BE2C (cell line): ENCODE data around the gene TAAR8.
"Not testable (repeated sequence)": the region's sequence is repeated elsewhere in the genome, so short reads cannot be mapped to it uniquely, and the experiment has no call there.

Experiments used
- DNase-seq: peaks from one replicate; pipeline ENCODE4 v3.0.0-alpha.2; 2020
- H3K27me3 ChIP-seq: fragments of 250-450 bp; sonication (Bioruptor Pico); 2 replicates; pipeline ENCODE4 v1.5.1; 2020; ENCODE audit warnings: mild to moderate bottlenecking
- H3K36me3 ChIP-seq: fragments of 250-450 bp; sonication (Bioruptor Pico); 2 replicates; pipeline ENCODE4 v1.5.1; 2020; ENCODE audit warnings: mild to moderate bottlenecking
- H3K4me1 ChIP-seq: fragments of 250-450 bp; sonication (Bioruptor Pico); 2 replicates; pipeline ENCODE4 v1.5.1; 2020
- H3K4me3 ChIP-seq: 2 replicates; pipeline ENCODE4 v1.5.1; 2011; ENCODE audit warnings: low read depth, low read length
- H3K9me3 ChIP-seq: fragments of 250-450 bp; sonication (Bioruptor Pico); 2 replicates; pipeline ENCODE4 v1.5.1; 2020
- CTCF ChIP-seq: IDR thresholded peaks from 2 replicates; pipeline ENCODE4 v1.5.1; 2012; ENCODE audit warnings: mild to moderate bottlenecking, low read depth, low read length

Gene TAAR8

GRCh38 chr6:132592855-132593254 lies 40.4 kb downstream of the TAAR8 start:
- no peaks in the 10 kb centered on the region for H3K9me3 ChIP-seq
- no peak overlapping the region for H3K4me3 ChIP-seq
- DNase-seq = no peak
- TF ChIP-seq CTCF = no peak
- no peaks in the 10 kb centered on the region for H3K36me3 ChIP-seq
- peaks cover 4% of the 10 kb centered on the region; the same call in 1 of the 2 replicates for H3K27me3 ChIP-seq
- H3K4me1 ChIP-seq = no peaks in the 10 kb centered on the region

GRCh38 chr6:132596201-132596600 lies 43.7 kb downstream of the TAAR8 start:
- no peak for TF ChIP-seq CTCF
- Histone ChIP-seq H3K4me1 (no peaks in the 10 kb centered on the region), H3K4me3 (no peak overlapping the region), H3K36me3 (no peaks in the 10 kb centered on the region), H3K9me3 (no peaks in the 10 kb centered on the region), H3K27me3 (peaks cover 8% of the 10 kb centered on the region; the same call in 1 of the 2 replicates)
- DNase-seq = no peak

GRCh38 chr6:132598473-132598872 lies 46.0 kb downstream of the TAAR8 start:
- peak; percentile 13 for DNase-seq
- H3K27me3 ChIP-seq = peaks cover 4% of the 10 kb centered on the region
- peak; percentile 60 for TF ChIP-seq CTCF
- no peaks in the 10 kb centered on the region for H3K9me3 ChIP-seq
- H3K36me3 ChIP-seq = no peaks in the 10 kb centered on the region
- H3K4me1 ChIP-seq = no peaks in the 10 kb centered on the region
- no peak overlapping the region for H3K4me3 ChIP-seq

GRCh38 chr6:132600900-132601299 lies 48.4 kb downstream of the TAAR8 start:
- not testable (repeated sequence) for H3K36me3 ChIP-seq, DNase-seq, H3K4me3 ChIP-seq, H3K4me1 ChIP-seq, H3K9me3 ChIP-seq
- H3K27me3 ChIP-seq = peaks cover 15% of the 10 kb centered on the region
